GM12878 (cell line): Measurements from ENCODE around the gene WDR75.

ENCODE experiments used
- CHD1 ChIP-seq: IDR thresholded peaks from 2 replicates; pipeline ENCODE4 v1.6.1; 2012; ENCODE audit warnings: low read depth, low read length, improper control_type of control experiment
- CTCF ChIP-seq, 3 experiments: IDR thresholded peaks in 2 of 3; conservative IDR thresholded peaks in 1 of 3; 2 replicates each; pipeline ENCODE4 v1.5.1; 2011; ENCODE audit warnings: low read depth in 3 of 3, low read length in 3 of 3, mild to moderate bottlenecking in 3 of 3, control low read depth in 2 of 3, moderate library complexity in 2 of 3, inconsistent platforms in 1 of 3, mixed read lengths in 1 of 3; ENCODE audit not compliant: control insufficient read depth in 2 of 3, insufficient read depth in 1 of 3; ENCODE audit errors: extremely low read depth in 1 of 3
- FOXM1 ChIP-seq: IDR thresholded peaks from 2 replicates; pipeline ENCODE4 v1.6.1; 2012; ENCODE audit warnings: low read depth, mild to moderate bottlenecking, inconsistent platforms, low read length, moderate library complexity

- TF ChIP-seq FOXM1: no peak
- TF ChIP-seq CTCF (IDR thresholded peaks at IDR 0.05 in 2 of 3, conservative IDR thresholded peaks at IDR 0.05 in 1 of 3; ENCODE audit: control insufficient read depth in 2 of 3, extremely low read depth in 1 of 3, insufficient read depth in 1 of 3, low read depth in 3 of 3, low read length in 3 of 3): no peak
- no peak for TF ChIP-seq CHD1
These were observed 16.3 kb upstream of the WDR75 start for GRCh38 chr2:189424961-189425360.
